Measurements from ENCODE around the gene A1BG.

A1BG gene

GRCh38 chr19:58356766-58357480 lies 3.6 kb upstream of the A1BG start:
- H3K4me2 ChIP-seq: peak overlapping the region; percentile 80 to 98 (median 94)
- peak overlapping the region in 9 of 11 experiments; percentile 20 to 57 (median 46); a peak in 17 of 22 replicates for H3K9ac ChIP-seq
- no peak overlapping the region; a peak in 1 of 22 replicates for H3K27ac ChIP-seq
- H3K4me1 ChIP-seq: peaks cover 28 to 65% (median 49%) of the 10 kb centered on the region in 10 experiments
- peaks cover 0 to 28% (median 15%) of the 10 kb centered on the region in 11 experiments; a peak in 17 of 22 replicates for H3K36me3 ChIP-seq
- peaks cover 31 to 39% (median 35%) of the 10 kb centered on the region in 11 experiments for H3K27me3 ChIP-seq
- peak overlapping the region; percentile 31 to 64 (median 46); a peak in 19 of 20 replicates for H3K4me3 ChIP-seq
- no peak for TF ChIP-seq Cebpa-rat (IDR thresholded peaks at IDR 0.05)
- peaks cover 3 to 62% (median 52%) of the 10 kb centered on the region in 11 experiments for H4K20me1 ChIP-seq
- no peaks in the 10 kb centered on the region for H3K9me3 ChIP-seq (replicated peaks in 1 of 11)

GRCh38 chr19:58355908-58356765 lies 2.8 kb upstream of the A1BG start:
- Histone ChIP-seq H4K20me1 (peaks cover 8 to 70% (median 59%) of the 10 kb centered on the region in 11 experiments), H3K4me1 (peaks cover 20 to 65% (median 47%) of the 10 kb centered on the region in 10 experiments), H3K9ac (peak overlapping the region in 10 of 11 experiments; percentile 15 to 57 (median 44); a peak in 18 of 22 replicates), H3K4me3 (peak overlapping the region; percentile 31 to 64 (median 46); a peak in 19 of 20 replicates), H3K4me2 (peak overlapping the region; percentile 80 to 98 (median 94)), H3K9me3 (replicated peaks in 1 of 11) (no peaks in the 10 kb centered on the region), H3K27ac (no peak overlapping the region; a peak in 1 of 22 replicates), H3K36me3 (peaks cover 0 to 36% (median 23%) of the 10 kb centered on the region in 11 experiments; a peak in 17 of 22 replicates), H3K27me3 (peaks cover 31 to 39% (median 35%) of the 10 kb centered on the region in 11 experiments)
- no peak for TF ChIP-seq Cebpa-rat (IDR thresholded peaks at IDR 0.05)

DNA sequence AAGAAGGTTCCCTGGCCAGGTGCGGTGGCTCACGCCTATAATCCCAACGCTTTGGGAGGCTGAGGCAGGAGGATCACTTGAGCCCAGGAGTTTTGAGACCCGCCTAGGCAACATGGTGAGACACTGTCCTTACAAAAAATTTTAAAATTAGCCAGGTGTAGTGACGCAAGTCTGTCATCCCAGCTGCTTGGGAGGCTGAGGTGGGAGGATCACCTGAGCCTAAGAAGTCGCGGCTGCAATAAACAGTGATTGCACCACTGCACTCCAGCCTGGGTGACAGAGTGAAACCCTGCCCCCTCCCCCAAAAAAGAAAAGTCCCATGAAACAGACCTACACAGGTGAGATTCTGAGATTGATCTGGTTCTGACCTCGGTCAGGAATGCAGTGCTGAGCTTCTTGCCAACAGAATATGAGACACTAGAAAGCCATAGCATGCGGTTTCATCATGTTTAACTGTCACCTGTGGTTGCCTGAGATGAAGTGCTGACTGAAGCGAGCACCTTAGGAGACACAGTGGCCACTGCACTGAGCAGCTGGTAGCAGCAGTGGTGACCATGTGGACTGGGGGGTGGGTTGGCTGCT lies 2.0 kb upstream of the A1BG start:
- TF ChIP-seq Cebpa-rat (IDR thresholded peaks at IDR 0.05): no peak
- Histone ChIP-seq H3K36me3 (peaks cover 0 to 42% (median 25%) of the 10 kb centered on the region in 11 experiments; a peak in 17 of 22 replicates), H3K9ac (peak overlapping the region in 1 of 11 experiments; percentile 40; a peak in 1 of 22 replicates)

DNA sequence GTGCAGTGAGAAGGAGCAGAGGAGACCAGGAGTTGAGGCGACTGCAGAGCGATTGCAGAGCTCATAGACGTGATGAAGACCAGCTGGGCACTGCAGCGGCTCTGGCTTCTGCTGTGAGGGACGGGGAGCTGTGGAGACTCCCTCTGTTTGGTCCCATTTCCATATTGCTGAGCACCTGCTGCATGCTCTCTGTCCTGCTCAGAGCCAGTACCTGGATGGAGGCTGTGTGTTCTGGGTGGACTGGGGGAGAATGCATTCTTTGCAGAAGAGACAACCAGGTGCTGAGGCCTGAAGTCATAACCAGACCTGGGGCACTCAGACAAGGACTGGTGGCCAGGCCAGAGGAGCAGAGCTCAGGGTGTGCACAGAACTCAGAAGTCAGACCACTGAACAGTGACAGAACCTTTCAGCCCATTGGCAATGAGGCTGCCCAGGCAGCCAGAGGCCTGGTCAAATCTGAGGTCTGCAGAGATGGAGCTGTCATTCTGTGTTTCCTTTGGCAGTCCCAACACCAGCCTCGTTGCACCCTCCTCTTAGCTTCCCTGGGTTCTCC lies 1.3 kb upstream of the A1BG start:
- Histone ChIP-seq H3K27ac (no peak overlapping the region), H3K9ac (no peak overlapping the region), H3K4me1 (peaks cover 35 to 76% (median 60%) of the 10 kb centered on the region in 10 experiments), H4K20me1 (peaks cover 18 to 79% (median 68%) of the 10 kb centered on the region in 11 experiments), H3K4me2 (no peak overlapping the region), H3K4me3 (no peak overlapping the region), H3K27me3 (peaks cover 31 to 39% (median 35%) of the 10 kb centered on the region in 11 experiments), H3K36me3 (peaks cover 0 to 42% (median 25%) of the 10 kb centered on the region in 11 experiments; a peak in 17 of 22 replicates), H3K9me3 (replicated peaks in 1 of 11) (no peaks in the 10 kb centered on the region)
- no peak for TF ChIP-seq Cebpa-rat (IDR thresholded peaks at IDR 0.05)

More for the DNA sequence above, 2.0 kb upstream of the A1BG start:
- Histone ChIP-seq H3K9me3 (replicated peaks in 1 of 11) (no peaks in the 10 kb centered on the region), H3K4me2 (peak overlapping the region in 10 of 11 experiments; percentile 80 to 98 (median 93); a peak in 21 of 22 replicates), H3K27me3 (peaks cover 31 to 39% (median 35%) of the 10 kb centered on the region in 11 experiments), H4K20me1 (peaks cover 16 to 78% (median 68%) of the 10 kb centered on the region in 11 experiments), H3K4me1 (peaks cover 28 to 69% (median 53%) of the 10 kb centered on the region in 10 experiments), H3K4me3 (0 out of 20 replicates have a peak overlapping the region, but pooled peaks of 1 of the 10 experiments have one; percentile 53), H3K27ac (no peak overlapping the region)

GRCh38 chr19:58353717-58354477 lies 605 bp upstream of the A1BG start:
- TF ChIP-seq Cebpa-rat (IDR thresholded peaks at IDR 0.05): no peak
- no peaks in the 10 kb centered on the region for H3K9me3 ChIP-seq (replicated peaks in 1 of 11)
- no peak overlapping the region for H3K4me3 ChIP-seq
- peaks cover 18 to 79% (median 68%) of the 10 kb centered on the region in 11 experiments for H4K20me1 ChIP-seq
- H3K4me1 ChIP-seq: peaks cover 42 to 79% (median 64%) of the 10 kb centered on the region in 10 experiments
- H3K4me2 ChIP-seq: no peak overlapping the region
- H3K27me3 ChIP-seq: peaks cover 31 to 39% (median 35%) of the 10 kb centered on the region in 11 experiments
- H3K36me3 ChIP-seq: peaks cover 0 to 42% (median 25%) of the 10 kb centered on the region in 11 experiments; a peak in 17 of 22 replicates
- H3K27ac ChIP-seq: no peak overlapping the region
- no peak overlapping the region for H3K9ac ChIP-seq

DNA sequence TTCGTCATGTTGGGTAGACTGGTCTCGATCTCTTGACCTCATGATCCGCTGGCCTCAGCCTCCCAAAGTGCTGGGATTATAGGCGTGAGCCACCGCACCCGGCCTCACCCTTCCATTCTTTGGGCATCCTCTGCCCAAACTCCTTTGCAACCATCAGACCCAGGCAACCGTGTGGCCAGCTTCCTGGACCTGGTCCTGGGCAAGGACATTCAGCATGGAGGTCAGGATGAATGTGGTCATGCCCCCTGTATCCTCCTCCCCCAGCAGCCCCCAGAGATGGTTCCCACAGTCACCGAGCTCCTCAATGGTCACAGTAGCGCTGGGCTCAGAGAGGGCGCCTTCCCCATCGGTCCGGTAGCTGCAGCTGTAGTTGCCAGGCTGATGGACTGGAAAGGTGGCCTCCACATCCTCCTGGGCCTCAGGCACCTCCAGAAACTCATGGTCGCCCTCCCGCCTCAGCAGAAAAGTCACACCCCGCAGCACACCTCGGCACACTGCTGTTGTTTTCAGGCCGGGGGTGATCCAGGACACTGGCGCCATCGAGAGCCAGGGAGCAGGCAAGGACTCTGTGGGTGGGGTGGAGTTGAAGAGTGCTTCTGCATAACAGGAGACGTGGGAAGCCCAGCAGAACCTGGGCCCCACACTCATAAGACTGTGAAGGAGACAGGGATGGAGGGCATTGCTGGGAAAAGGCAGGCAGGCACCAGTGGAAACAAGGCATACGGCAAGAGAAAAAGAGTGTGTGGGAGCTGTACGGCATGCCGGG lies 1.1 kb downstream of the A1BG start:
- no peak overlapping the region for H3K4me3 ChIP-seq
- peaks cover 46 to 70% (median 58%) of the 10 kb centered on the region in 10 experiments for H3K4me1 ChIP-seq
- H3K4me2 ChIP-seq: peak overlapping the region in 3 of 11 experiments; percentile 15 to 97 (median 97); a peak in 2 of 22 replicates
- TF ChIP-seq Cebpa-rat (IDR thresholded peaks at IDR 0.05): no peak
- no peaks in the 10 kb centered on the region for H3K9me3 ChIP-seq (replicated peaks in 1 of 11)
- peaks cover 0 to 42% (median 25%) of the 10 kb centered on the region in 11 experiments; a peak in 17 of 22 replicates for H3K36me3 ChIP-seq
- no peak overlapping the region for H3K9ac ChIP-seq
- H3K27ac ChIP-seq: no peak overlapping the region
- peaks cover 18 to 73% (median 66%) of the 10 kb centered on the region in 11 experiments for H4K20me1 ChIP-seq
- peaks cover 21 to 31% (median 24%) of the 10 kb centered on the region in 11 experiments for H3K27me3 ChIP-seq

DNA sequence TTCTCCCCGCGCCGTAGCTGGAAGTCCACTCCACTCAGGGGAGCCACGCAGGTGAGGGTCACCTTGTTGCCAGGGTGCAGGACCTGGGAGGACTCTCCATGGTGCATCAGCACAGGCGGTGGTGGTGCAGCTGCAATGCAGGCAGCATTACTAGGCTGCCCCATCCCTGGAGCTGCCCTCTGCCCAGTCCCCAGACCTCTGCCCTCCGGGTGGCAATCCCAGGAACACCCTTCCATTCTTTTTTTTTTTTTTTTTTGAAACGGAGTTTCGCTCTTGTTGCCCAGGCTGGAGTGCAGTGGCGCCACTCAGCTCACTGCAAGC lies 1.8 kb downstream of the A1BG start:
- H4K20me1 ChIP-seq: peaks cover 18 to 66% (median 59%) of the 10 kb centered on the region in 11 experiments
- peaks cover 0 to 42% (median 25%) of the 10 kb centered on the region in 11 experiments; a peak in 17 of 22 replicates for H3K36me3 ChIP-seq
- TF ChIP-seq Cebpa-rat (IDR thresholded peaks at IDR 0.05): no peak
- no peak overlapping the region for H3K27ac ChIP-seq
- peak overlapping the region in 9 of 11 experiments; percentile 86 to 99 (median 96); a peak in 18 of 22 replicates for H3K4me2 ChIP-seq
- H3K4me3 ChIP-seq: no peak overlapping the region
- H3K9ac ChIP-seq: no peak overlapping the region
- no peaks in the 10 kb centered on the region for H3K9me3 ChIP-seq (replicated peaks in 1 of 11)
- peaks cover 15 to 25% (median 17%) of the 10 kb centered on the region in 11 experiments for H3K27me3 ChIP-seq
- peaks cover 42 to 67% (median 55%) of the 10 kb centered on the region in 10 experiments for H3K4me1 ChIP-seq
